AG08395 (cell line): ENCODE results near the gene CSRP2.
A peak's percentile ranks its signal among the peaks of the same experiment; 100 is the strongest.

ENCODE experiments used
- DNase-seq: peaks from one replicate; pipeline ENCODE4 v3.0.0; 2012; ENCODE audit warnings: mixed read lengths, low spot score

The CSRP2 gene

GRCh38 chr12:76878899-76879709, at the start of gene CSRP2:
Gene CSRP2, minus strand, starts transcription at chr12:76879019. Its CDS starts 12,759 bp downstream, at chr12:76866260.
- DNase-seq: peak; percentile 94

DNA sequence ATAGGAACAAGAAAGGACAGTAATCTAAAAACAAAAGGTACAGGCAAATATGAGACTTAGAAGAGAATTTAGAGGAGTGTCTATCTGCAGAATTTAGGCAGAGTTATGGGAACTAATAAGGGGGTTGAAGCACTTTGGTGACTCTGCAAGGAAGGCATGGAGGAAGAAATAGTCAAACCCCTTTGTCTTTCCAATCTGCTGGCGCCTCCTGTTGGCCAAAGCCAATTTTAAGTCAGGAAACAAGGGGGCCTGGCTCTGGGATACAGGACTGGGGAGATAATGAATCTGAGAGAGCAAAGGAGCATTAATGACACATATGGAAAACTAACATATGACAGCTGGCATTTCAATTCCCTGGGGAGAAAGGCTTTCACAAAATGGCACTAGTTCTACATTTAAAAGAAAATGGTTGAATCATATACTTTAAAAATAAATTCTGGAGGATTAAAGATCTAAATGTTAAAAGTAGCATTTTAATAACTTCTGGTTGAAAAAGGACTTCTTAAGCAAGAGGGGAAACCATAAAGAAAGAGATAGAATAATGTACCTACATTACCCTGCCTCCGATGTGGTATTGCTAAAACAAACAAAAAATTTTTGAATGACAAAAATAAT, 48.5 kb upstream of the CSRP2 start:
- DNase-seq: peak; percentile 53

- DNase-seq: no peak
Observed at GRCh38 chr12:76925135-76925534, 46.3 kb upstream of the CSRP2 start.

DNA sequence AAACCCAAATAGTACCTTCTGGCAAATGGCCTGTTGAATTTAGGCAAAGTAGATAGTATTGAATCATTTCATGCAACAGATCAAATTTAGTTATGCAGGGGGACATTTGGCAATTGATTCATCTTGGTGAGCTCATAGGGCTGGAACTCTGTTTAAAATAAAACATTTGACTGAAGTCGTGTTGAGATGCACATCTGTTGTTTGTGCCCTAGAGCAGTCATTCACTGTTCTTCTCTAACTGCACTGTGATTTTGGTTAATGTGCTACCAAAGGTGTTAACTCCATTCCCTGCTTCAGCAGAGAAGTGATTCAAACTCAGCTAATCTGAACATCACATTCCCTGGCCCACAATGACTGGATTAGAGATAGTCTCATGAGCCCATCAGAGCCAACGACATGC, 44.0 kb upstream of the CSRP2 start:
- no peak for DNase-seq

- DNase-seq: peak; percentile 27
Observed at GRCh38 chr12:76921891-76922664, 43.3 kb upstream of the CSRP2 start.

- no peak for DNase-seq
Observed at GRCh38 chr12:76921100-76921471, 42.3 kb upstream of the CSRP2 start.

DNA sequence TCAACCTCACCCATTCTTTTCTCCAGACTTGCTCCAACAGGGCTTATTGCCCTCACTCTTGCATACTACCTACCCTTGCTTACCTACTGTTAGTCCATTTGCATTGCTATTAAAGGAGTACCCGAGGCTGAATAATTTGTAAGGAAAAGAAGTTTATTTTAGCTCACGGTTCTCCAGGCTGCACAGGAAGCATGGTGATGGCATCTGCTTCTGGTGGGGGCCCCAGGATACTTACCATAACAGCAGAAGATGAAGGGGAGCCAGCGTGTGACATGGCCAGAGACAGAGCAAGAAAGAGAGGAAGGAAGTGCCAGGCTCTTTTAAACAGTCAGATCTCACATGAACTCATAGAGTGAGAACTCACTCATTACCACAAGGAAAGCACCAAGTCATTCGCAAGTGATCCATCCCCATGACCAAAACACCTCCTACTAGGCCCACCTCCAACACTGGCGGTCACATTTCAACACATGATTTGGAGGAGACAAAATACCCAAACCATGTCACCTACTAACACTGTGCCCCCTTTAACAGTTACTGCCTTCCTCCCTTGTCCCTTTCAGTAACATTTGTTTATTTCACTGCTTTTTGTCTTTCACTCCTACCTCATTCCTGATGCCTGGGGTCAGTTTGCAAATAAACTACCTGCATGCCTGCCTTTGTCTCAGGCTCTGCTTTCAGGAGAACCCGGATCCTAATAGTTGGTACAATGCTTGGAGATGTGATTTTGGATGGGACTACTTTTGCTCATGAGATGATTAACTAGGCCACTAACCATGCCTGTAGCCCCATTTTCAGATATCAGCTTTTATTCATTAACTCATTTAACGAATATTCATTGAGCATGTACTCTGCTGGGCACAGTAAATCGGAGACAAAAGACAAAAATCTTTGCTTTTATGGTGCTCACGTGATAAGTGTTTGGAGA, 41.6 kb upstream of the CSRP2 start:
- no peak for DNase-seq

GRCh38 chr12:76919383-76920171, 40.8 kb upstream of the CSRP2 start:
- DNase-seq: no peak

DNA sequence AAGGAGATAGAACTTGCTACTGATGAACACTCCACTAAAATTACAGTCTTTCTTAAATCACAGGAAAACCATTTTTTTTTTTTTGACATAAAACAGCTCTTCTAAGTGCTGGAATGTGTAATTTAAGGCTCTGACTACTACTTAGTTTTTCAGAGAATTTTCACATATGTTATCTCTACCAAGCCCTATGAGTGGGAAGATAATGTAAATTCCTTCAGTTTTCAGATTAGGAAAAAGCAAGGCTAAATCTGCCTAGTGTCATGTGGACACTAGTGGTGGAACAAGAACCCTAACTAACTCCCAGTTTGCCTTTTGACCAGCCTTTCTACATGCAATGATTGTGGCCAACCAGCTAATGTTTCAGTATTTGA, 37.3 kb upstream of the CSRP2 start:
- DNase-seq: no peak

GRCh38 chr12:76915361-76916169, 36.7 kb upstream of the CSRP2 start:
- peak; percentile 48 for DNase-seq

- DNase-seq: no peak
Observed at GRCh38 chr12:76914102-76914859, 35.5 kb upstream of the CSRP2 start.

DNA sequence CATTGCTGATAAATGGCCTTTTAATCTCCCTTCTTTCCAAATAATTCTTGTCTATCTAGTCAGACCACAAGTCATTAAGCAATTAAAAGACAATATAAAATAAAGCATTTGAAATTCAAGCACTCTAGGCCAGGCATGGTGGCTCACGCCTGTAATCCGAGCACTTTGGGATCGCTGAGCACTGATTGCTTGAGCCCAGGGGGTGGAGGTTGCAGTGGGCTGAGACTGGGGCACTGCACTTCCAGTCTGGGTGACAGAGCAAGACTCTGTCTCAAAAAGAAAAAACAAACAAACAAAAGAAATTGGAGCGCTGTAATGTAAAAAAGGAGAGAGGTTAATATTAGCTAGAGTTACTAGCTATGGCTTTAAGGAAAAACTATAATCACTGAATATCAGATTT, 30.5 kb upstream of the CSRP2 start:
- DNase-seq: no peak

DNA sequence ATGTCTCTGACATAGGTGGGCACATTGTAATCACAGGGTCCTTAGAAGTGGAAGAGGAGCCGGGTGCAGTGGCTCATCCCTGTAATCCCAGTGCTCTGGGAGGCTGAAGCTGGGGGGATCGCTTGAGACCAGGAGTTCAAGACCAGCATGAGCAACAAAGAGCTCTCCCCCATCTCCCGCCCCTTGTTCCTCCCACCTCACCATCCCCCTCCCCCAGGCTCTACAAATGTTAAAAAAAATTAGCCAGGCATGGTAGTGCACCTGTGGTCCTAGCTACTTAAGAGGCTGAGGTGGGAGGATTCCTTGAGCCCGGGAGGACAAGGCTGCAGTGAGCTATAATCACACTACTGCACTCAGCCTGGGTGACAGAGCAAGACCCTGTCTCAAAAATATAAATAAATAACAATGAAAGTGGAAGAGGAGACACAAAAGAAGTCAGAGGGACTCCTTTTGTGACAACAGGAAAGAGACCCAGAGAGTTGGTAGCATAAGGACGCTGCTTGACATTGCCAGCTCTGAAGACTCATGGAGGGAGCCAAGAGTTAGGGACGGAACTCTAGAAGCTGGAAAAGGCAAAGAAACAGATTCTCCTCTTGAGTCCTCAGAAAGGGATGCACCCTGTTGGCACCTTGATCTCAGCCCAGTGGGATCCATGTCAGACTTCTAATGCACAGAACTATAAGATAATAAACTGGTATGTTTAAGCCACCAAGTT, 29.6 kb upstream of the CSRP2 start:
- DNase-seq: no peak

GRCh38 chr12:76901628-76902380, 23.0 kb upstream of the CSRP2 start:
- no peak for DNase-seq

- no peak for DNase-seq
Observed at GRCh38 chr12:76899522-76899921, 20.7 kb upstream of the CSRP2 start.

DNA sequence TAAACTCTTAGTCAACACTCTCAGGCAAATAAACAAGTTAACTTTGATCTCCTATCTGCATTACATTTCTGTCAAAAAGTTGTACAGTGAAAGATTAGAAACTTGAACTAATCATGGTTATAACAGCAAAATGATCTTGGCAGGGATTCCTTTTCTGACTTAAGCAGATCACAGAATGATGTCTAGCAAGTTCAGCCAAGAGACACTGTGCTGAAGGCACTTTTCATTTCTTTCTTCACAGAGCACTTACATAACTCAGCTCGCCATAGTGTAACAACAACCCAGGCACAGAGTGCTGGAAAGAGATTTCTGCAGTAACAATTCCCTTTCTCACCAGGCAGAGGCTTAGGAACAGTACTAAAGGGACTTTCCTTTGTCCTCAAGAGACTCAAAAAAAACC, 19.6 kb upstream of the CSRP2 start:
- no peak for DNase-seq

DNA sequence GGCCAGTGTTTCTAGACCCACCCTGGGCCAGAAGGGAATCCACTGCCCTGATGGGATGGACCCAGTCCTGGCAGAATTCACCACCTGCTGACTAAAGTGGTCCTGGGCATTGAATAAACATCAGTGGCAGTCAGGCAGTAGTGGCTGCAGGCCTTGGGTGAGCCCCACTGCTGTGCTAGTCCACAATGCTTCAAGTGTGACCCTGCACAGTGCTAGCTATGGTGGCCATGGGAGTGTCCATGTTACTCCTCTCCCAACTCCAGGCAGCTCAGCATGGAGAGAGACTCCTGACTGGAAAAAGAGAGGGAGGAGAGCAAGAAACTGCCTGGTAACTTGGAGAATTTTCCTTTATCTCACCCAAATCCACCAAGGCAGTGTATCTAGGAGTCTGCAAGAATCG, 17.5 kb upstream of the CSRP2 start:
- no peak for DNase-seq

DNA sequence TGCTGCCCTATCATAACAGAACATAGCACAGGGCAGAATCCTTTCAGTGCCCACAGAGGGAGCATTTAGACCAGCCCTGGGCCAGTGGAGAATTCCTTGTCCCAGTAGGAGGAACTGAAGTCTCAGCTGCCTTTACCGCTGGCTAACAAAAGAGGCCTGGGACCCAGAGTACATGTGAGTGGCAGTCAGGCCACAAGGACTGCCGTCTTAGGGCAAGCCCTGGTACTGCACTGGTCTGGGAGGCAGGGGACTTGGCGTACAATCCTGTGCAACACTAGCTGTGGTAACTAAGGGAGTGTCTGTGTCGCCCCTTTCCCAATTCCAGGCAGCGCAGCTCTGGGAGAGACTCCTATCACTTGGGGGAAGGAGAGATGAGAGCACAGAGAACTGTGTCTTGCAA, 17.0 kb upstream of the CSRP2 start:
- no peak for DNase-seq
